NCI-H526 (cell line): Measurements from ENCODE around the gene SLC36A3.
A peak's percentile ranks its signal among the peaks of the same experiment; 100 is the strongest.
"Not testable (repeated sequence)": the region's sequence is repeated elsewhere in the genome, so short reads cannot be mapped to it uniquely, and the experiment has no call there.

Experiments
- DNase-seq, 2 experiments: peaks; one replicate each; lab custom pipeline; 2025; lab: John Stamatoyannopoulos, UW

SLC36A3 gene

GRCh38 chr5:151303666-151304065, at the start of gene SLC36A3:
Gene SLC36A3, minus strand, starts transcription at chr5:151303766. Its CDS starts 412 bp downstream, at chr5:151303354.
- no peak for DNase-seq

- no peak for DNase-seq
Measured at GRCh38 chr5:151351671-151352070, 48.1 kb upstream of the SLC36A3 start.

GRCh38 chr5:151348789-151349188, 45.2 kb upstream of the SLC36A3 start:
- DNase-seq, result no peak

- no peak for DNase-seq
Measured at GRCh38 chr5:151347369-151347768, 43.8 kb upstream of the SLC36A3 start, which contains the start of gene SLC36A2. Gene SLC36A2, minus strand, starts transcription at chr5:151347559. Its CDS starts 99 bp downstream, at chr5:151347460.

- DNase-seq, result no peak
Measured at GRCh38 chr5:151345808-151346478, 42.4 kb upstream of the SLC36A3 start.

GRCh38 chr5:151345187-151345807, 41.7 kb upstream of the SLC36A3 start:
- DNase-seq, result no peak

- DNase-seq, result no peak
Measured at GRCh38 chr5:151344088-151344487, 40.5 kb upstream of the SLC36A3 start.

GRCh38 chr5:151340004-151340403, 36.4 kb upstream of the SLC36A3 start:
- no peak for DNase-seq

GRCh38 chr5:151338734-151339133, 35.2 kb upstream of the SLC36A3 start:
- DNase-seq, result no peak

GRCh38 chr5:151332857-151333256, 29.3 kb upstream of the SLC36A3 start:
- no peak for DNase-seq

GRCh38 chr5:151328734-151329133, 25.2 kb upstream of the SLC36A3 start:
- no peak for DNase-seq

GRCh38 chr5:151327585-151327984, 24.0 kb upstream of the SLC36A3 start:
- no peak for DNase-seq

GRCh38 chr5:151326266-151326665, 22.7 kb upstream of the SLC36A3 start:
- no peak for DNase-seq

GRCh38 chr5:151320481-151320880, 16.9 kb upstream of the SLC36A3 start:
- DNase-seq, result no peak

GRCh38 chr5:151318850-151319732, 15.5 kb upstream of the SLC36A3 start:
- peak in 1 of 2 experiments; percentile 6 for DNase-seq

GRCh38 chr5:151317871-151318270, 14.3 kb upstream of the SLC36A3 start:
- DNase-seq, result no peak

GRCh38 chr5:151315998-151316597, 12.5 kb upstream of the SLC36A3 start:
- DNase-seq, result peak; percentile 38 to 77

- no peak for DNase-seq
Measured at GRCh38 chr5:151313357-151313756, 9.8 kb upstream of the SLC36A3 start.

GRCh38 chr5:151312756-151313324, 9.3 kb upstream of the SLC36A3 start:
- DNase-seq, result no peak

GRCh38 chr5:151310932-151311331, 7.4 kb upstream of the SLC36A3 start:
- DNase-seq, result no peak

- DNase-seq, result not testable (repeated sequence)
Measured at GRCh38 chr5:151309821-151310220, 6.3 kb upstream of the SLC36A3 start.

- not testable (repeated sequence) for DNase-seq
Measured at GRCh38 chr5:151309266-151309665, 5.7 kb upstream of the SLC36A3 start.
